HG03095 (cell line): Measurements from ENCODE around the gene ATXN7L3.
"Not testable (repeated sequence)": the region's sequence is repeated elsewhere in the genome, so short reads cannot be mapped to it uniquely, and the experiment has no call there.

Source experiments
- ATAC-seq: cut with Tn5 transposase; IDR thresholded peaks from one replicate; pipeline ENCODE4 v1.9.1; 2021; ENCODE audit warnings: moderate library complexity; ENCODE audit not compliant: unreplicated experiment

The ATXN7L3 gene, protein sequence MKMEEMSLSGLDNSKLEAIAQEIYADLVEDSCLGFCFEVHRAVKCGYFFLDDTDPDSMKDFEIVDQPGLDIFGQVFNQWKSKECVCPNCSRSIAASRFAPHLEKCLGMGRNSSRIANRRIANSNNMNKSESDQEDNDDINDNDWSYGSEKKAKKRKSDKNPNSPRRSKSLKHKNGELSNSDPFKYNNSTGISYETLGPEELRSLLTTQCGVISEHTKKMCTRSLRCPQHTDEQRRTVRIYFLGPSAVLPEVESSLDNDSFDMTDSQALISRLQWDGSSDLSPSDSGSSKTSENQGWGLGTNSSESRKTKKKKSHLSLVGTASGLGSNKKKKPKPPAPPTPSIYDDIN

DNA sequence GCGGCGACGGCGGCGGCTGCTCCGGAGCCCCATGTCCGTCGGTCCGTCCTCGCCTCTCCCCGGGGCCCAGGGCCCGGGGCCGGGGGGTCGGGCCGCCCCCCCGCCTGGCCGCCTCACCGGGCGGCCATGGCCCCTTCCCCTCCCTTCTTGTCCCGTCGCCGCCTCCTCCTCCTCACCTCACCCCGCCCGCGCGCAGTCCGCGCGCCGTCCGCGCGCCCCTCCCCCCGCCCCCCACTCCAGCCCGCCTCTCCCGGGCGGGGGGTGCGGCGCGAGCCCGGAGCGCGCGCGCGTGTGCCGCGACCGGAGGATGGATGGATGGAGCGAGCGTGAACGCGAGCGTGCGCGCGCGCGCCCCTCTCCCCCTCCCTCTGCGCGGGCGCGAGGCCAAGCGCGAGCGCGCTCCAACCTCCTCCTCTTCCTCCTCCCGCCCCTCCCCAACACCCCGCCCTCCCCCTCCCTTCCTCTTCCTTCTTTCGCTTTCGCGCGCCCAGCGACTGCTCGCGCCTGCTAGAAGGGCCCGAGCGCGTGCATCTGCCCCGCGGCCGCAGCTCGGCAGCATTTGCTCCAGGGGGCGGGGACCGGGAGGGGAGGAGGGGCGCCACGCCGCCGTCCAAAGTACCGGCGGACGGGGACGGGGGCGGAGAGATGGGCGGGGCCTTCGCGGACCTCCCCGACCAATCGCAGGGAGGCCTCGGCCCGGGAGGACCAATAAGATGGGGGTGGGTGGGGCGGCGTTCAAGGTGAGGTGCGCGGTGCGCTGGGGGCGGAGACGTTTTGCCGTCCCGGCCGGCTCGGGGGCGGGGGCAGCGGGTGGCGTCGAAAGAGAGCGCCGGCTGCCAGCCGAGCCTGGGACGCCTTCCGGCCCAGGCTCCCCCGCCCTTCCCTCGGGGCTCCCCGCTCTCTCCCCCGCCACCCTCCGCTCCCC is at the start of gene ATXN7L3:
Gene ATXN7L3 (minus strand): TSS at position 332 of the 925 bp plus-strand sequence. CDS start 1,814 bp downstream, outside the sequence.
- ATAC-seq = peak; percentile 54

DNA sequence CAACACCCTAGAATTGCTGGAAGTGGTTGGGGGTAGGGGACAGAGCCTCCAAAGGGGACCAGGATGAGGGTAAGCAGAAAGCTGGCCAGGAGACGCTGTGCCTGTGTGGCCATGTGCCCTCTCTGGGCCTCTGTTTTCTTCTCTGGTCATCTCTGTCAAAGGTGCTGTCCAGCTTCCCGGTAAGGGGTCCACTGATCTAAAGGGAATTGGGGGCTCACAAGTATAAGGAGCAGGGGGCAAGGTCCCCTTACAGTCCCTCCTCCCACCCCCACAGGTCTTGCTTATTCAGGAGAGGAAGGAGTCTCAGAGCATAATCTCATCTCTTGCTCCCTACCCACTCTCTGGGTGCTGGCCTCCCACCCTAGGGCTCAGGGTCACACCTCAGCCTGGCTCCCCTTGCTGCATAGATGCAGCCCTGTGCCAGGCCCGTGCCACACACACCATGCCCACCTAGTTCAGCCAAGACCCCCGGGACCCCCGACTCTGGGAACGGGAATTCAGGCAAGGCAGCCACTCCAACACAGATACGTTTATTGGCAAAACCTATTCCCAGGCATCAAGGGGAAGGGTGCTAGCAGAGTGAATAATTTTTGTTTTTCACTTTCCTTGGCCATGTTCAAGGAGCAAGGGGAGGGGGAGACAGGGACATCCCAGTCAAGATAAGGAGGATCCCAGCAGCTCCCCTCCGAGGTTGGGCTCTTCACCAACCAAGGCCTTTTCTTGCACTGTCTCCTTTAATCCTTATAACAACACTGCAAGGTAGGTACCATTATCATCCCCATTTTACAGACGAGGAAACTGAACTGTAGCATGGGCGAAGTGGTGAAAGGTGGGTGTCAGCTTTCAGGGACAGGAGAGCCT is 48.4 kb upstream of the ATXN7L3 start:
- no peak for ATAC-seq

DNA sequence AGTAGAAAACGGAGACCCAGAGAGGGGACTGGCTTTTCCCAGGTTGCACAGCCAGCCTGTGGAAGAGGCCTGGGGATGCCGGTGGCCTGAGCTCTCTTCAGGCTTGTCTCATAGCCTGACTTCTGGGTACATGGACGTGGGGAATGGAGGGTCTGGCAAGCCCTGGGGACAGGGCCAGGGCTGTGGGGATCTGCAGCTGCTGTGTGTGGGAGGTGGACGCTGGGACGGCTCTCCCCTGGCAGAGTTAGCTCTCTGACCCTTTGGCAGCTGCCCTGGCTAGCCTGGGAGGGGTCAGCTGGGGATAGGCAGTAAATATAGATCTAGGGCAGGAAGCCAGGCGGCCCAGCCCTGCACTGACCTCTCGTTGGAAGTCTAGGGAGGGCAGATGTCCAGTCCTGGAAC is 47.8 kb upstream of the ATXN7L3 start:
- ATAC-seq = no peak

DNA sequence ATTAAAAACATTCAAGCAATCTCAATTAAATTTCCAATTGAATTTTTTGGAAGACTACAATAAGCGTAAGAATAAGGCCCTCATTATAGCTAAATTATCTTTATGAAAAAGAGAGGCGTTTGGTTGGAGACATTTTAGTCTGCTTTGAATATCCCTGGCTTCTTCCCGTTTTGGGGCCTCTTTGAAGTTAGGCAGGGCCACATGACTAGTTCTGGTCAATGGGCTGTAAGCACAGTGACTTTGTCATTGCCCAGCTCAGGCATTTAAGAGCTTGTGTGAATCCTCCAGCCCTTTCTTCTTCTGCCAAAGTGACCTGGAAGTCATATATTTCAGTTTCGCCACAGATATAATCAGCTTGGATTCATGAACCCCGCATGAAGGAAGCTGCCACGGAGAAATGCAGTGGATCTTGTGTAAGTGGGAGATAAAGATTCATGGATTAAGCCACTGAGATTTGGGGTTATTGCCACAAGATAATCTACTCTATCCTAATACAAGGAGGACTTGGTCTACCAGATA is 41.5 kb upstream of the ATXN7L3 start:
- no peak for ATAC-seq

DNA sequence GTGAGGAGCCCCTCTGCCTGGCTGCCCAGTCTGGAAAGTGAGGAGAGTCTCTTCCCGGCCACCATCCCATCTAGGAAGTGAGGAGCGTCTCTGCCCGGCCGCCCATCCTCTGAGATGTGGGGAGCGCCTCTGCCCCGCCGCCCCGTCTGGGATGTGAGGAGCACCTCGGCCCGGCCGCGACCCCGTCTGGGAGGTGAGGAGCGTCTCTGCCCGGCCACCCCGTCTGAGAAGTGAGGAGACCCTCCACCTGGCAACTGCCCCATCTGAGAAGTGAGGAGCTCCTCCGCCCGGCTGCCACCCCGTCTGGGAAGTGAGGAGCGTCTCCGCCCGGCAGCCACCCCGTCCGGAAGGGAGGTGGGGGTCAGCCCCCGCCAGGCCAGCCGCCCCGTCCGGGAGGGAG is 38.2 kb upstream of the ATXN7L3 start:
- ATAC-seq = not testable (repeated sequence)

DNA sequence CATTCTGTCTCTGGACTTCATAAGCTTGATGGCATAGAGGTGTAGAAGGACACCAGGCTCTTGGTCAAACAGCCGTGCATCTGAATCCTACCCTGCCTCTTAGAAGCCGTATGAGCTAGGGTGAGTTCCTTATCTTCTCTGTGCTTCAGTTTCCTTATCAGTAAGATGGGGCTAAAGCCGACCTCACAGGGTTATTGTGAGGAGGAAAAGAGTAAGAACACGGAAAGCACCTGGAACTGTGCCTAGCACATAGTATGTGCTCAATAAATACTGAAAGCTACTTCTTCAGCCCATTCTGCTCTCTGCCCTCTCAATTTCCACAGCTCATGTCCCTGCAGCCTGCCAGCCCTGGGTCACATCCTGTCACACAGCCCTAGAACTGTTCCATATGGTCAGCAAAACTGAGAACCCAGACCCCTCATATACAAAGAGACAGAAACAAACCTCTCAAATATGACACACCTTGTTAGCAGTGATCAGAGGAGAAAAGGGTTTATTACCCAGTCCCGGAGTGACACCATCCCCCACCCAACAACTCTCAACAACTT is 36.8 kb upstream of the ATXN7L3 start:
- no peak for ATAC-seq

DNA sequence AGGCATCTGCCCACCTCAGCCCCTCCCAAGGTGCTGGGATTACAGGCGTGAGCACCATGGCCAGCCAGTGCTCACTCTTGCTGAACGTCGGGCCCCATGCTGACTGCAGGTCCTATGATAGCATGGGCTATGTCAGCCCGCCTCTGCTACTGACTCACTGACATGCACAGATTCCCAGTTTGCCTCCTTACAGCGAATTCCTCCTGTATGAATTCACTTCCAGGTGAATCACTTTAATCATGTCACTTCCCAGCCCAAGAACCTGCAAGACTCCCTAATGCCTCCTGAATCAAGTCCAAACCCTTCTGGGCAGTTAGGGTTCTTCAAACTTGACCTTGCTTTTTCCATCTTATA is 35.9 kb upstream of the ATXN7L3 start:
- ATAC-seq = no peak

DNA sequence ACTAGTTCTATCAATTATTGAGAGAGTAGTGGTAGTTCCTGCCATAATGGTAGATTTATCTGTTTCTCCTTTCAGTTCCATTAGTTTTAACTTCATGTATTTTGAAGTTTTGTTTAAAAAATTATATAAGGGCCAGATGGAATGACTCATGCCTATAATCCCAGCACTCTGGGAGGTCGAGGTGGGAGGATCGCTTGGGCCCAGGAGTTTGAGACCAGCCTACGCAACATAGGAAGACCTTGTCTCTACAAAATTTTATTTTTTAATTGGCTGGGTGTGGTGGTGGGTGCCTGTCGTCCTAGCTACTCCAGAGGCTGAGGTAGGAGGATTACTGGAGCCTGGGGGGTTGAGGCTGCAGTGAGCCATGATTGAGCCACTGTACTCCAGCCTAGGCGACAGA is 33.9 kb upstream of the ATXN7L3 start:
- ATAC-seq = no peak

DNA sequence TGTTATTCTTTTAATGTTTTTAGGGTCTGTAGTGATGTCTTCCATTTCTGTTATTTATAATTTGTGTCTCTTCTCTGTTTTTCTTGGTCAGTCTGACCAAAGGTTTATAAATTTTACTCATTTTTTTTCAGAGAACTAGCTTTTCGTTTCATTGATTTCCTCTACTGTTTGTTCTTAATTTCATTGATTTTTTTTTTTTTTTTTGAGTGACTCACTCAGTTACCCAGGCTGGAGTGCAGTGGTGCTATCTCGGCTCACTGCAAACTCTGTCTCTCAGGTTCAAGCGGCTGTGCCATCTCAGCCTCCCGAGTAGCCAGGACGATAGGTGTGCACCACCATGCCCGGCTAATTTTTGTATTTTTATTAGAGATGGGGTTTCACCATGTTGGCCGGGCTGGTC is 32.4 kb upstream of the ATXN7L3 start:
- no peak for ATAC-seq

DNA sequence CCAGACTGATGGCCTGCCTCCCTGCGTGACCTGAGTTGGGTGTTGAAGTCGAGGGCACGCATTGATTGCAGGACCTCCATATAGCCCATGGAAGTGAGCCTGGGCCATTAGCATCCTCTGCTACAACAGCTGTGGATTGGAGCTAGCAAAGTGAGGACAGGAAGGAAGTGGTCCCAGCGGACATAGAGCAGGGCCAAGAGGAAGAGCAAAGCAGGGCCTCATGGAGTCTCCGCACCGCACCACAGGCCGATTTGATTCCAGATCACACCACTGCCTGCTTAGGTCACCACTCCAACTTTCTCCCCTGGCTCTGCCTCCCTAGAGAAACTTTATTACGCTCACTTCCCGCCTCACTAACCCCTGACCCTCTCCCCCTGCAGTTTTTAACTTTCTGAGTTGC is 30.5 kb upstream of the ATXN7L3 start:
- no peak for ATAC-seq

DNA sequence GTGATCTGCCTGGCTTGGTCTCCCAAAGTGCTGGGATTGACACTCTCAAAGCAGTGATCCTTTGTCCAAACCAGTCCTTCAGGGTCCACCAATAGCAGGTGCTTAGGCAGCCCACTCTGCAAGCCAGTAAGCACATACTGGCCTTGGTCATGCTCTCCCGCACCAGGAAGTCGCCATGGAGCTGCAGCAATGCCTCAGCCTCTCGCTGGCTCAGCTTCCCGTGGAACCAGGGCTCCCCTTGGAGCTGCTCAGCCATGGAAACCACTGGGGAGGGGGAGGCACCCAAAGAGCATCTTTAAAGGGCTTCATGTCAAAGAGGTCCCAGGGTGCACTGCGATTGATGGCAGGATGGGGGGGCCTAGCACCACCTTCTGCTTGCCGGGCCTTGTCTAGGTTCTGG is 29.4 kb upstream of the ATXN7L3 start:
- no peak for ATAC-seq

DNA sequence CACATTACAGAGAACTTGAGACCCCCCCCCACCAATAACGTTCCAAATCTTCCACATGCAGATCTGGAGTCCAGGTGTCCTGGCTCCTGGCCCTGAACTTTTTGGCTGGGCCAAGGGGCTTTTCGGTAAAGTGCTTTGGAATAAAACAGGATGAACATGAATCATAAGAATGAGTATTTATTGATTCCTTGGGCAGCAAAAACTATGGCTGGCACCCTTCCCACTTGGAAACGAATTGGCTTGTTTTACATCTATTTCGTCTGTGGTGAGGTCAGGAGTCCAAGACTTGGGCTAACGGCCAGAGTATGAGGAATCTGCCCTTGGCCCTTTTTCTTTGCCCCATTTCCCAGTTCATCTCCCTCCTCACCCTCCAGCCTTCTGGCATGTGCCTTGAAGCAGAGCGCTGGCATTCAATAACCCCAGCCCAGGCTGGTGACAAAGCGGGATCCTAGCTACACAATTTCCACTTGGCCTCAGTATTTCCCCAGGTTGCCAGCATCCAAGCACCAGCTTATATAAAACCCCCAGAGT is 23.9 kb upstream of the ATXN7L3 start:
- no peak for ATAC-seq

DNA sequence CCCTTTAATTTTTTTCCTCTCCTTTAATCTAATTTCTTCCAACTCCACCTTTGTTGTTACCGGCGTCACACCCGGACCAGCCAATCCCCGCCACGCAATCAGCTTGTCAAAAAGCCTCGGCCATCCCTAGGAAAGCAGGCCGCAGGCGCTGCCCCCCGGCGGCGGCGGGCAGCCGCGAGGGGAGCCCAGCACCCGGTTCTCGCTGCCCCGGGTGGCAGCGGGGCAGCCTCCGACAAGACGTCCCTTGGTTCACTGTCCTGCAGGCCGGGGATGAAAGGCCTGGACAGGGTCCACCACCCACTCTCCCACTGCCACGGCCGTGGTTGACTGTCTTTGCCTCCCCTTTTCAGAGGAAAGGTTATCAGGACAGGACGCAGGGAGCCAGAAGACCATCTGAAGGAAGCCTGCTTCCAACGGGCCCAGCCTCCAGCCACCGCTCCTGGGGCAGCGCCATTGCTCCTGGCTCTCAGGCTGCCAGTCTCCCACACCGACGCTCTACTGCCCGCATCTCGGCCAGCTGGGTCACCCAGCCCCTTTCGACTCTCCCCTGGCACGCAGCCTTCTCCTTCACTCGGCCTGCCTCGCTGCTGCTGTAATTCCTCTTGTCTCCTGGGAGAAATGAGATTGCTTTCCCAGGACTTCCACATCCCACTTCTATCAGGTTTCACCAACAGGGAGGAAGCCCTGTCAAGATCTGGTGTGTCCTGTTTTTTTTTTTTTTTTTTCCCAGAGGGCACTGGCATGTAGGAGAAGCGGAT is 22.6 kb upstream of the ATXN7L3 start:
- no peak for ATAC-seq

DNA sequence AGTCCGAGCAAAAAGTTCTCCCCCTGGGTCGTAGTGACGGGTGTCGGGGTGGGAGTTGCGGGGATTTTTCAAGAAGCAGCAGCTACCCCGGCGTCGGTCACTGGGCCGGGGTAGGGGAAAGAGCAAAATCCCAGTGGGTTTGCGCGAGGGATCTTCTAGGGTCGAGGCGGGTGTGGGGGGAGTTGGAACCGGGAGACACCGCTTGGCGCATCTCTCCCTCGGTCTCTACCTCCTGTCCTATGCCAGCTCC is 22.1 kb upstream of the ATXN7L3 start:
- ATAC-seq = no peak

DNA sequence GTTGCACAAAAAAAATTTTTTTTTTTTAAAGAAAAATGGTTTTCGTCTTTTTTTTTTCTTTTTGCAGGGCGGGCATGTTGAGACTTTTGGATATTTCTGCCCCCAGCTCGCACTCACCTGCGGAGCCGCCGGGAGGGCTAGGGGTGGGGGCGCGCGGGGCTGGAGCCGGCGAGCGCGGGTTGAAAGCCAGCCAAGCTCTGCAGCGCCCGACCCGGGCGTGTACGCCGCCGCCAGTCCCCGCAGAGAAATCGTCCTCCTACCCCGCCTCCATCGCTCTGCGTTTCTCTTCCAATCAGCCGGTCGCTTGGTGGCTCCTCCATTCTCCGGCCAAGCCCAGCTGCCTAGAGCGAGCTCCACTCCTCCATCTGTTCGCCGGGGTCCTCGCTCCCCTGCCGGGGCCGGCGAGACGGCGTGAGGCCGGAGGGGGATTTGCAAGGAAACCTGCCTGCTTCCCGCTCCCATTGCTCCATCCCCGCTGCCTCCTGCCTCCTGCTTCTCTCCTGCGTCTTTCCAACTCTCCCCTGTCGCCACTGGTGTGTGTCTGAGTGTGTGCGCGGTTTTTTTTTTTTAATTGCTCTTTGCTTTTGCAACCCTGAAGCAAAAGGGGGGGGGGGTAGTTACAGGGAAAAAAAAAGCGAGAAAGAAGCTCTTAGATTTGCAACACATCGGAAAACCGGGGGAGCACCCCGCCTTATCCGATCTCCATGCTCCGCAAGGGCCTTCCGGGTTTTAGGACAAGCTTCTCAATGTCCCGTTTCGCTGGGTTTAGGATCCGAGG is 21.6 kb upstream of the ATXN7L3 start:
- ATAC-seq = no peak

DNA sequence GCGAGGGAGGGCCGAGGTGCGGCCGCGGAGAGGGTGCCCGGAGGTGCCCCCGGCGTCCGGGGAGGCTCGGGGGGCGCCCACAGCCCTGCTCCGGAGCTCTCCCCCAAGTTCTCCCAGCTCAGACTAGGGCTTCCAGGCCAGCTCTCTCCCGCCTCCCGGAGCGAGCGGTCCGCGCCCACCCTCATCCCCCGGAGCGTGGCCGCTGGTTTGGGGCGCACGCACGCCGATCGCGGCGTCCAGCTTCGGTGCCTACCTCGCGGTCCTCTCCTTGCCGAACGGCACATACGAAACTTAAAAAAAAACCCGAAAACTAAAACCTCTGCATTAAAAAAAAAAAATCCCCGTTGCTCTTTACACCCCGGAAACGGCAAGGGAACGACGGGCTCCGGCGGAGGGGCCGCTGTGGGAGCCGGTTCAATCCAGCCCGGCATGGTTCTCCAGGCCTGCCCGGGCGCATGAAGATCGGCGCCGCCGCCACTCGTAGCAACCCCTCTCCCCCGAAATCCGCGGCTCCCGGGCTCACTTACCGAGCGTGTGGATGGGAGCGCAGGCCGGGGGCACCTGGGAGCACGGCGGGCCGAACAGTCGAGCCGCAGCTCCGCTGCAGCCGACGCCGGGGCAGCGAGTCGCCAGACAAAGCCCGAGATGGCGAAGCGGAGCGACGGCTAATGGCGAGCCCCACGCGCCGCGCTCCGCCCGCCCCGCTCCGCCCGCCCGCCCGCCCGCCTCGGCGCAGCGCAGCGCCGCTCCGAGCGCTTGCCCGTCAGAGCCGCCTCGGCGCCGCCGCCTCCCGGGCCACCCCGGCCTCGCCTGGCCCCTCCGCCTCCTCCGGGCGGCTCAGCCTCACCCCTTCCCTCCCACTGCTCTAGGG is 20.8 kb upstream of the ATXN7L3 start:
- ATAC-seq = peak; percentile 7

DNA sequence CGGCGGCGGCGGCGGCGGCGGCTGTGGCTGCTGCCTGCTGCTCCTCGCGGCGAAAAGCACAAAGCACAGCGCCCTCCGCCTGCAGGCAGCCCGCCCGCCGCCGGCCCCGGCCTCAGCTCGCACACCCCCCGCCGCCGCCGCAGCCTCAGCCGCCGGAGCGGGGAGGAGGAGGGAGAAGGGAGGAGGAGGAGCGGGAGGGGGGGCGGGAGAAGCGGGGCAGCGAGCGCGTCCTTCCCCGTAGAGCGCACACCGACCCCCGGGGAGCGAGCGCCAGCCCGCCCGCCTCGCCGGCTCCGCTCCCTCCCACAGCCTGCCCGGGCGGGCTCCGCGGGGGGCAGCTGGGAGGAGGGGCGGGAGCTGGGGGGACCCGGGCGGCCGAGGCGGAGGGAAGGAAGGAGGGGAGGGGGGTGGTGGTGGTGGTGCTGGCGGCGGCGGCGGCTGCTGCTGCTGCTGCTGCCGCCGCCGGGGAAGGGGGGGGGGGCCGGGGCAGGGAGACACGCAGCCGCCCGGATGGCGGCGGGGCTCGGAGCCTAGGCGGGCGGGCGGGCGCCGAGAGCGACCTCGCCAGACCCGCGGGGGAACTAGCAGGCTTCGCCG is 20.0 kb upstream of the ATXN7L3 start, which contains the start of gene UBTF:
Gene UBTF (minus strand): TSS at position 60 of the 597 bp plus-strand sequence. CDS start 1,446 bp downstream, outside the sequence.
- ATAC-seq = peak; percentile 9
